Kidney epithelial cell (primary cell): ENCODE measurements around the gene MRPS14. TPM values are rescaled to one million over a fixed set of nuclear protein-coding genes. Genes with fewer than 3 reads are reported as not detected.
"Not testable (repeated sequence)": the region's sequence is repeated elsewhere in the genome, so short reads cannot be mapped to it uniquely, and the experiment has no call there.

Experiments used
- DNase-seq: peaks from one replicate; pipeline ENCODE4 v3.0.0-alpha.2; 2010; ENCODE audit warnings: low read depth
- H3K27me3 ChIP-seq: 2 replicates; pipeline ENCODE4 v1.6.0; 2011; ENCODE audit warnings: low read length; ENCODE audit not compliant: control insufficient read depth, insufficient read depth
- H3K36me3 ChIP-seq: 2 replicates; pipeline ENCODE4 v1.5.1; 2011; ENCODE audit warnings: low read length; ENCODE audit not compliant: control insufficient read depth, insufficient read depth
- H3K4me3 ChIP-seq: 2 replicates; pipeline ENCODE4 v1.5.1; 2011; ENCODE audit warnings: low read depth, mild to moderate bottlenecking, control low read depth, low read length
- CTCF ChIP-seq: IDR thresholded peaks from 2 replicates; pipeline ENCODE4 v1.5.1; 2011; ENCODE audit warnings: mild to moderate bottlenecking, moderate library complexity, low read length, control low read depth, inconsistent platforms; ENCODE audit not compliant: insufficient read depth, poor library complexity, severe bottlenecking
- total RNA-seq: library from RNA; depleted of rRNA; stranded (reverse); fragments of >200 nt; gene quantifications from 2 replicates; pipeline ENCODE4 v1.2.3, GENCODE V29; 2015

The MRPS14 gene
- total RNA-seq, 1 donor from 2014 or later: 19.4 TPM

- Histone ChIP-seq H3K4me3 (no peak overlapping the region), H3K36me3 (no peaks in the 10 kb centered on the region), H3K27me3 (peaks cover 2% of the 10 kb centered on the region)
- no peak for DNase-seq
- TF ChIP-seq CTCF: no peak
Observed at GRCh38 chr1:175062858-175063257, 39.6 kb upstream of the MRPS14 start.

- TF ChIP-seq CTCF: no peak
- Histone ChIP-seq H3K36me3 (no peaks in the 10 kb centered on the region), H3K4me3 (no peak overlapping the region), H3K27me3 (peaks cover 2% of the 10 kb centered on the region)
- no peak for DNase-seq
Observed at GRCh38 chr1:175062339-175062738, 39.1 kb upstream of the MRPS14 start.

- TF ChIP-seq CTCF: no peak
- H3K27me3 ChIP-seq: no peaks in the 10 kb centered on the region
- no peak overlapping the region for H3K4me3 ChIP-seq
- H3K36me3 ChIP-seq: no peaks in the 10 kb centered on the region
- DNase-seq: no peak
Observed at GRCh38 chr1:175054736-175055135, 31.5 kb upstream of the MRPS14 start.

GRCh38 chr1:175050992-175051391, 27.8 kb upstream of the MRPS14 start:
- Histone ChIP-seq H3K36me3 (no peaks in the 10 kb centered on the region), H3K4me3 (no peak overlapping the region), H3K27me3 (no peaks in the 10 kb centered on the region)
- TF ChIP-seq CTCF: no peak
- no peak for DNase-seq

- no peak for TF ChIP-seq CTCF
- Histone ChIP-seq H3K4me3 (no peak overlapping the region), H3K36me3 (no peaks in the 10 kb centered on the region), H3K27me3 (no peaks in the 10 kb centered on the region)
- no peak for DNase-seq
Observed at GRCh38 chr1:175045519-175045918, 22.3 kb upstream of the MRPS14 start.

- Histone ChIP-seq H3K4me3 (no peak overlapping the region), H3K27me3 (no peaks in the 10 kb centered on the region), H3K36me3 (no peaks in the 10 kb centered on the region)
- DNase-seq: no peak
- no peak for TF ChIP-seq CTCF
Observed at GRCh38 chr1:175045097-175045496, 21.9 kb upstream of the MRPS14 start.

- H3K4me3 ChIP-seq, H3K36me3 ChIP-seq, DNase-seq, H3K27me3 ChIP-seq: not testable (repeated sequence)
Observed at GRCh38 chr1:175044591-175044990, 21.4 kb upstream of the MRPS14 start.
